ENCODE measurements around the gene NTRK3. TPM values are rescaled to one million over a fixed set of nuclear protein-coding genes. Genes with fewer than 3 reads are reported as not detected.

Gene NTRK3
- total RNA-seq, 5 donors from 2014 or later (not counting 1 experiment from before 2014, with no cell fraction given) = not detected

DNA sequence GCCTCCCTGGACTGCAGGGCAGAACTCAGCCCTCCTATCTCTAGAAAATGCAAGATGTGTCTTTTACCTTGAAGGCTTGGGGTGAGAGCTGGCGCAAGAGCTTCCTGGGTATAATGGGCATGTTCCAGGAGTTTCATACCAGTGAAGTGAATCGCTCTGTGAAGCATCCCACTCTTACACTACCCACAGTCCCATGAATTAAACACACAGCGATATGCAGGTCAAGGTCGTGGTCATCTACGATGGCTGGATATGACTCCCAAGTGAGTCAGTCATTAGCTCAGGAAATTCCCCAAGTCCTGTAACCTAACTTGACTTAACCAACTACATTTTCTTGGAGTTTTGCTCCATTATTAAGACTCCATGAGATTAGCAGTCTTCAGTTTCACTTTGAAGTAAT is 439.7 kb downstream of the NTRK3 start:
- Mint-ChIP-seq H3K9me3 (peaks cover 0 to 5% (median 0%) of the 10 kb centered on the region in 3 donors), H3K4me3 (no peak overlapping the region), H3K27ac (no peak overlapping the region), H3K36me3 (no peaks in the 10 kb centered on the region), H3K27me3 (no peaks in the 10 kb centered on the region), H3K4me1 (no peaks in the 10 kb centered on the region)
- H3K27ac ChIP-seq (ENCODE audit: low read length) = no peak overlapping the region
- DNase-seq (no peak), ATAC-seq (replicated peaks in 1 of 4) (no peak)
- no peaks in the 10 kb centered on the region for H3K36me3 ChIP-seq (ENCODE audit: control insufficient read depth in 2 of 2, extremely low read depth in 1 of 2, insufficient read depth in 1 of 2, low read length in 1 of 2)
- CTCF ChIA-PET = no interaction called here
- WGBS (ENCODE audit: insufficient coverage) = 87% methylated on average over 3 of the region's 5 CpGs
- H3K27me3 ChIP-seq (replicated peaks in 1 of 2; ENCODE audit: control insufficient read depth in 2 of 2, extremely low read depth in 1 of 2, insufficient read depth in 2 of 2, low read length in 1 of 2) = no peaks in the 10 kb centered on the region
- POLR2A ChIA-PET = no interaction called here
- no peaks in the 10 kb centered on the region for H3K4me1 ChIP-seq (ENCODE audit: control insufficient read depth in 1 of 2, extremely low read depth in 1 of 2, insufficient read depth in 2 of 2, low read length in 2 of 2)
- H3K4me3 ChIP-seq (ENCODE audit: control insufficient read depth in 1 of 2, extremely low read depth in 1 of 2, low read length in 1 of 2) = no peak overlapping the region
- H3K9me3 ChIP-seq = no peaks in the 10 kb centered on the region

DNA sequence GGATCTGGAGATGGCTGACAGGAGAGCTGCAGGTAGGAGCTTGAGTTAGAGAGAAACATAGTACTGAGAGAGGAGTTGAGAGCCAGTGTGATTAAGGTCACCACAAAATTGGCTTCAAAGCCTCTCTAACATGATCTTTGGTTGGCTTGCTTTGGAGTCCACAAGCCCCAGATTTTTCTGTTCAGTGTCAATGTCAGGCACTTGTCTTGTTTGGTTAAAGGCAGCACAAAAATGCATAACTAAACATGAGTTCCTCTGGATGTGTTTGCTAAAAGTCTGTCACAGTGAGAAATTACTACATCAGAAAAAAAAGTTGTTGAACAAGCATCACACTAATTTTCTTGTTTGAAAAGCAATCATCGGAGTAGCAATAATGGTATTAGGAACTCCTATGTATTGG is 440.5 kb downstream of the NTRK3 start:
- no peaks in the 10 kb centered on the region for H3K36me3 Mint-ChIP-seq
- peaks cover 0 to 2% of the 10 kb centered on the region in 2 donors for H3K27me3 Mint-ChIP-seq
- ATAC-seq (replicated peaks in 1 of 4) (no peak), DNase-seq (no peak)
- Histone ChIP-seq H3K4me1 (ENCODE audit: control insufficient read depth in 1 of 2, extremely low read depth in 1 of 2, insufficient read depth in 2 of 2, low read length in 2 of 2) (no peaks in the 10 kb centered on the region), H3K27ac (ENCODE audit: low read length) (no peak overlapping the region), H3K36me3 (ENCODE audit: control insufficient read depth in 2 of 2, extremely low read depth in 1 of 2, insufficient read depth in 1 of 2, low read length in 1 of 2) (no peaks in the 10 kb centered on the region), H3K4me3 (ENCODE audit: control insufficient read depth in 1 of 2, extremely low read depth in 1 of 2, low read length in 1 of 2) (no peak overlapping the region), H3K9me3 (no peaks in the 10 kb centered on the region), H3K27me3 (replicated peaks in 1 of 2; ENCODE audit: control insufficient read depth in 2 of 2, extremely low read depth in 1 of 2, insufficient read depth in 2 of 2, low read length in 1 of 2) (no peaks in the 10 kb centered on the region)
- POLR2A ChIA-PET = no interaction called here
- 100% methylated on average over 1 of the region's 1 CpG for WGBS (ENCODE audit: insufficient coverage)
- H3K27ac Mint-ChIP-seq = no peak overlapping the region
- peaks cover 0 to 5% (median 0%) of the 10 kb centered on the region in 3 donors for H3K9me3 Mint-ChIP-seq
- H3K4me3 Mint-ChIP-seq = no peak overlapping the region
- CTCF ChIA-PET = no interaction called here
- no peaks in the 10 kb centered on the region for H3K4me1 Mint-ChIP-seq

Other genes with a start within 250 kb of the NTRK3 start
- gene MRPL46, start 210.6 kb upstream of the NTRK3 start, total RNA-seq = 10 to 100 TPM; 12.0 to 26.4 (median 21.0) TPM
- 10 to 100 TPM; 16.7 to 33.0 (median 27.4) TPM for gene MRPS11, start 211.0 kb upstream of the NTRK3 start, total RNA-seq